ENCODE measurements around the gene TBC1D21. TPM values are rescaled to one million over a fixed set of nuclear protein-coding genes. Genes with fewer than 3 reads are reported as not detected.

TBC1D21 gene
- total and polyA plus RNA-seq, 8 donors, result not detected

- WGBS, 5 donors, result 63 to 74% (median 65%) methylated on average over 2 of the region's 2 CpGs
- no peaks in the 10 kb centered on the region for H3K36me3 ChIP-seq
- intact Hi-C loops (cut with DNase I; ENCODE audit: low total_unique reads), result no loop called here
- no peak for DNase-seq
- H3K27me3 ChIP-seq, result peaks cover 0 to 7% (median 0%) of the 10 kb centered on the region in 3 donors
- H3K4me1 ChIP-seq, result peaks cover 0 to 16% (median 2%) of the 10 kb centered on the region in 4 donors
- no peaks in the 10 kb centered on the region for H3K9me3 ChIP-seq
- no peak overlapping the region for H3K27ac ChIP-seq
- TF ChIP-seq EP300 (IDR thresholded peaks at IDR 0.05) (no peak), POLR2AphosphoS5 (IDR thresholded peaks at IDR 0.05) (no peak), POLR2A (IDR thresholded peaks at IDR 0.05) (no peak), CTCF (IDR thresholded peaks at IDR 0.05) (no peak)
- H3K4me3 ChIP-seq, result no peak overlapping the region
Observed at GRCh38 chr15:73907035-73907408, 33.7 kb downstream of the TBC1D21 start.

GRCh38 chr15:73908030-73908821 is 34.9 kb downstream of the TBC1D21 start:
- Histone ChIP-seq H3K27me3 (no peaks in the 10 kb centered on the region), H3K4me3 (no peak overlapping the region), H3K4me1 (peaks cover 0 to 16% (median 2%) of the 10 kb centered on the region in 4 donors), H3K27ac (no peak overlapping the region), H3K9me3 (no peaks in the 10 kb centered on the region), H3K36me3 (no peaks in the 10 kb centered on the region)
- 3 to 15% (median 11%) methylated on average over 6 to 7 of the region's 7 CpGs for WGBS, 5 donors
- intact Hi-C loops (cut with DNase I; ENCODE audit: low total_unique reads), result no loop called here
- peak; percentile 90 to 93 for DNase-seq
- TF ChIP-seq EP300 (IDR thresholded peaks at IDR 0.05), result no peak
- TF ChIP-seq POLR2AphosphoS5 (IDR thresholded peaks at IDR 0.05), result peak in 1 of 3 donors; percentile 29
- peak in 5 of 7 experiments; percentile 83 to 91 (median 88) for TF ChIP-seq CTCF (IDR thresholded peaks at IDR 0.05)
- no peak for TF ChIP-seq POLR2A (IDR thresholded peaks at IDR 0.05)

GRCh38 chr15:73908822-73909122 is 35.4 kb downstream of the TBC1D21 start:
- no peak overlapping the region for H3K4me3 ChIP-seq
- TF ChIP-seq EP300 (IDR thresholded peaks at IDR 0.05) (no peak), POLR2A (IDR thresholded peaks at IDR 0.05) (no peak), POLR2AphosphoS5 (IDR thresholded peaks at IDR 0.05) (no peak), CTCF (IDR thresholded peaks at IDR 0.05) (no peak)
- intact Hi-C loops (cut with DNase I; ENCODE audit: low total_unique reads), result no loop called here
- H3K4me1 ChIP-seq, result peaks cover 0 to 16% (median 2%) of the 10 kb centered on the region in 4 donors
- DNase-seq, result no peak
- no peaks in the 10 kb centered on the region for H3K27me3 ChIP-seq
- no peak overlapping the region for H3K27ac ChIP-seq
- H3K9me3 ChIP-seq, result no peaks in the 10 kb centered on the region
- 88 to 100% (median 95%) methylated on average over 2 of the region's 2 CpGs for WGBS, 5 donors
- H3K36me3 ChIP-seq, result no peaks in the 10 kb centered on the region

- DNase-seq, result no peak
- no peaks in the 10 kb centered on the region for H3K9me3 ChIP-seq
- H3K4me1 ChIP-seq, result peaks cover 0 to 16% (median 2%) of the 10 kb centered on the region in 4 donors
- TF ChIP-seq POLR2A (IDR thresholded peaks at IDR 0.05) (no peak), EP300 (IDR thresholded peaks at IDR 0.05) (no peak), CTCF (IDR thresholded peaks at IDR 0.05) (no peak), POLR2AphosphoS5 (IDR thresholded peaks at IDR 0.05) (no peak)
- H3K4me3 ChIP-seq, result no peak overlapping the region
- H3K36me3 ChIP-seq, result no peaks in the 10 kb centered on the region
- no peak overlapping the region for H3K27ac ChIP-seq
- 87 to 97% (median 91%) methylated on average over 2 of the region's 2 CpGs for WGBS, 5 donors
- H3K27me3 ChIP-seq, result no peaks in the 10 kb centered on the region
- intact Hi-C loops (cut with DNase I; ENCODE audit: low total_unique reads), result no loop called here
Observed at GRCh38 chr15:73909651-73910050, 36.3 kb downstream of the TBC1D21 start.
